HG03175 (cell line): ENCODE measurements around the gene MTHFD1L.
"Not testable (repeated sequence)": the region's sequence is repeated elsewhere in the genome, so short reads cannot be mapped to it uniquely, and the experiment has no call there.

ENCODE experiments used
- ATAC-seq: cut with Tn5 transposase; IDR thresholded peaks from one replicate; pipeline ENCODE4 v1.9.1; 2021; ENCODE audit warnings: mild to moderate bottlenecking, moderate library complexity; ENCODE audit not compliant: unreplicated experiment

MTHFD1L gene

GRCh38 chr6:151036211-151036721 is 170.8 kb downstream of the MTHFD1L start:
- ATAC-seq, result not testable (repeated sequence)

GRCh38 chr6:151036869-151037680 is 171.6 kb downstream of the MTHFD1L start:
- ATAC-seq, result no peak

- no peak for ATAC-seq
These were observed 173.1 kb downstream of the MTHFD1L start for GRCh38 chr6:151038616-151039015.

GRCh38 chr6:151040888-151041521 is 175.5 kb downstream of the MTHFD1L start:
- not testable (repeated sequence) for ATAC-seq

GRCh38 chr6:151041686-151042085 is 176.2 kb downstream of the MTHFD1L start:
- ATAC-seq, result no peak

GRCh38 chr6:151042911-151043330 is 177.4 kb downstream of the MTHFD1L start:
- ATAC-seq, result not testable (repeated sequence)

- no peak for ATAC-seq
These were observed 178.4 kb downstream of the MTHFD1L start for GRCh38 chr6:151043944-151044343.

- no peak for ATAC-seq
These were observed 179.3 kb downstream of the MTHFD1L start for GRCh38 chr6:151044465-151045441.

GRCh38 chr6:151045511-151046222 is 180.2 kb downstream of the MTHFD1L start:
- ATAC-seq, result not testable (repeated sequence)

GRCh38 chr6:151051164-151051563 is 185.7 kb downstream of the MTHFD1L start:
- ATAC-seq, result no peak

- no peak for ATAC-seq
These were observed 186.6 kb downstream of the MTHFD1L start for GRCh38 chr6:151052021-151052646.

GRCh38 chr6:151054306-151054705 is 188.8 kb downstream of the MTHFD1L start:
- ATAC-seq, result no peak

- no peak for ATAC-seq
These were observed 190.9 kb downstream of the MTHFD1L start for GRCh38 chr6:151056230-151056907.

- no peak for ATAC-seq
These were observed 191.6 kb downstream of the MTHFD1L start for GRCh38 chr6:151057061-151057460.

GRCh38 chr6:151058021-151058733 is 192.7 kb downstream of the MTHFD1L start:
- ATAC-seq, result no peak

GRCh38 chr6:151059612-151060095 is 194.2 kb downstream of the MTHFD1L start:
- ATAC-seq, result no peak

- no peak for ATAC-seq
These were observed 194.7 kb downstream of the MTHFD1L start for GRCh38 chr6:151060096-151060765.
